GM23248 (cell line): Measurements from ENCODE around the gene NCMAP. TPM values are rescaled to one million over a fixed set of nuclear protein-coding genes. Genes with fewer than 3 reads are reported as not detected.

Experiments
- DNase-seq: peaks from one replicate; pipeline ENCODE4 v3.0.0-alpha.2; 2015
- H2AFZ ChIP-seq: fragments of 200-600 bp; sonication (generic); 2 replicates; pipeline ENCODE4 v1.6.1; 2016; ENCODE audit warnings: antibody characterized with exemption
- H3F3A ChIP-seq: fragments of 200-600 bp; sonication (generic); 2 replicates; pipeline ENCODE4 v1.6.1; 2016; ENCODE audit warnings: mild to moderate bottlenecking, antibody characterized with exemption, mixed run types; ENCODE audit not compliant: insufficient read depth
- H3K27ac ChIP-seq: fragments of 200-600 bp; sonication (generic); 2 replicates; pipeline ENCODE4 v1.5.1; 2016; ENCODE audit warnings: mild to moderate bottlenecking
- H3K27me3 ChIP-seq: fragments of 200-600 bp; sonication (generic); replicated peaks from 2 replicates; pipeline ENCODE4 v1.6.1; 2016; ENCODE audit warnings: mild to moderate bottlenecking; ENCODE audit not compliant: insufficient read depth
- H3K36me3 ChIP-seq: fragments of 200-600 bp; sonication (generic); 2 replicates; pipeline ENCODE4 v1.6.1; 2016; ENCODE audit warnings: low read depth, mild to moderate bottlenecking
- H3K4me1 ChIP-seq: fragments of 200-600 bp; sonication (generic); 2 replicates; pipeline ENCODE4 v1.6.1; 2016; ENCODE audit warnings: mild to moderate bottlenecking; ENCODE audit not compliant: insufficient read depth
- H3K4me2 ChIP-seq: fragments of 200-600 bp; sonication (generic); one replicate; pipeline ENCODE4 v1.6.1; 2016; ENCODE audit warnings: mild to moderate bottlenecking; ENCODE audit not compliant: unreplicated experiment
- H3K4me3 ChIP-seq: fragments of 200-600 bp; sonication (generic); 2 replicates; pipeline ENCODE4 v1.5.1; 2016; ENCODE audit warnings: mild to moderate bottlenecking
- H3K79me2 ChIP-seq: fragments of 200-600 bp; sonication (generic); 2 replicates; pipeline ENCODE4 v1.6.1; 2016; ENCODE audit warnings: mild to moderate bottlenecking; ENCODE audit not compliant: insufficient read depth
- H3K9ac ChIP-seq: fragments of 200-600 bp; sonication (generic); 2 replicates; pipeline ENCODE4 v1.6.1; 2016; ENCODE audit warnings: mild to moderate bottlenecking
- H3K9me2 ChIP-seq: fragments of 200-600 bp; sonication (generic); 2 replicates; pipeline ENCODE4 v1.6.1; 2016; ENCODE audit warnings: mixed run types, mild to moderate bottlenecking, moderate library complexity; ENCODE audit not compliant: insufficient read depth
- H3K9me3 ChIP-seq: fragments of 200-600 bp; sonication (generic); one replicate; pipeline ENCODE4 v1.6.1; 2017; ENCODE audit warnings: low read depth
- H4K20me1 ChIP-seq: fragments of 200-600 bp; sonication (generic); 2 replicates; pipeline ENCODE4 v1.6.0; 2016; ENCODE audit not compliant: insufficient read depth
- EZH2 ChIP-seq: fragments of 200-600 bp; sonication (generic); IDR thresholded peaks from 2 replicates; pipeline ENCODE4 v1.6.1; 2018; ENCODE audit warnings: antibody characterized with exemption, mild to moderate bottlenecking; ENCODE audit not compliant: insufficient read depth, poor library complexity, severe bottlenecking
- EZH2phosphoT487 ChIP-seq: fragments of 200-600 bp; sonication (generic); IDR thresholded peaks from 2 replicates; pipeline ENCODE4 v1.6.1; 2018; ENCODE audit warnings: antibody characterized with exemption, moderate library complexity, mild to moderate bottlenecking, low read depth; ENCODE audit not compliant: insufficient read depth
- WGBS, 2 experiments: methylation state at CpG; one replicate each; pipeline ENCODE4 v1.1.6; 2015 to 2017; ENCODE audit warnings: low lambda C conversion rate in 2 of 2, low coverage in 1 of 2; ENCODE audit errors: missing lambda C conversion rate in 2 of 2; 5-methylcytosine and 5-hydroxymethylcytosine counted together
- in situ Hi-C: fragments of 300-500 bp; cut with MboI; formaldehyde crosslinking; loops from 2 replicates; pipeline ENCODE4 v1.15.0; 2020
- polyA plus RNA-seq: library from polyadenylated mRNA; unstranded; fragments of >200 nt; fragmentation: Nextera tagmentation; extraction: Ambion mirVana; gene quantifications from 2 replicates; pipeline ENCODE4 v1.2.1, GENCODE V29; 2016
- total RNA-seq: library from RNA; depleted of rRNA; stranded (reverse); fragments of >200 nt; shearing (Covaris generic); gene quantifications from 2 replicates; pipeline ENCODE4 v1.2.3, GENCODE V29; 2014

Gene NCMAP
- total and polyA plus RNA-seq, 2 experiments from 2014 or later = not detected

GRCh38 chr1:24562625-24563024 is 6.7 kb downstream of the NCMAP start:
- no peak overlapping the region for H3K9ac ChIP-seq
- H4K20me1 ChIP-seq = no peaks in the 10 kb centered on the region
- H3K4me2 ChIP-seq = no peak overlapping the region
- DNase-seq = no peak
- H3K4me3 ChIP-seq = no peak overlapping the region
- in situ Hi-C loops = no loop called here
- no peak overlapping the region for H3K27ac ChIP-seq
- no peaks in the 10 kb centered on the region for H3K9me2 ChIP-seq
- H3K79me2 ChIP-seq = no peaks in the 10 kb centered on the region
- H3K4me1 ChIP-seq = no peaks in the 10 kb centered on the region
- no peak for TF ChIP-seq EZH2
- TF ChIP-seq EZH2phosphoT487 = no peak
- no peaks in the 10 kb centered on the region for H3K9me3 ChIP-seq
- H3K27me3 ChIP-seq = peaks cover 12% of the 10 kb centered on the region; the same call in 1 of the 2 replicates
- H3K36me3 ChIP-seq = no peaks in the 10 kb centered on the region
- no peak overlapping the region for H2AFZ ChIP-seq
- H3F3A ChIP-seq = no peaks in the 10 kb centered on the region

GRCh38 chr1:24564695-24565094 is 8.8 kb downstream of the NCMAP start:
- Histone ChIP-seq H3K9me2 (no peaks in the 10 kb centered on the region), H2AFZ (no peak overlapping the region), H3F3A (no peaks in the 10 kb centered on the region), H3K79me2 (no peaks in the 10 kb centered on the region), H3K36me3 (no peaks in the 10 kb centered on the region), H3K4me2 (no peak overlapping the region), H4K20me1 (no peaks in the 10 kb centered on the region), H3K27me3 (0 out of 2 replicates have a peak, but pooled peaks cover 7% of the 10 kb centered on the region), H3K9ac (no peak overlapping the region), H3K9me3 (no peaks in the 10 kb centered on the region), H3K27ac (no peak overlapping the region), H3K4me3 (no peak overlapping the region), H3K4me1 (no peaks in the 10 kb centered on the region)
- TF ChIP-seq EZH2 (no peak), EZH2phosphoT487 (no peak)
- DNase-seq = no peak
- 28 to 34% methylated on average over 2 of the region's 2 CpGs for WGBS, 2 experiments
- in situ Hi-C loops = no loop called here

- H3K79me2 ChIP-seq = no peaks in the 10 kb centered on the region
- 0 out of 2 replicates have a peak, but pooled peaks cover 7% of the 10 kb centered on the region for H3K27me3 ChIP-seq
- DNase-seq = no peak
Measured at GRCh38 chr1:24566236-24566867, 10.5 kb downstream of the NCMAP start.

GRCh38 chr1:24567792-24568388 is 12.0 kb downstream of the NCMAP start:
- Histone ChIP-seq H3K27ac (no peak overlapping the region), H2AFZ (no peak overlapping the region), H4K20me1 (no peaks in the 10 kb centered on the region), H3K79me2 (no peaks in the 10 kb centered on the region), H3K9me3 (no peaks in the 10 kb centered on the region), H3K4me2 (no peak overlapping the region), H3K27me3 (no peaks in the 10 kb centered on the region), H3K9ac (no peak overlapping the region), H3K4me3 (no peak overlapping the region), H3K36me3 (no peaks in the 10 kb centered on the region), H3K9me2 (no peaks in the 10 kb centered on the region), H3F3A (no peaks in the 10 kb centered on the region), H3K4me1 (no peaks in the 10 kb centered on the region)
- 78 to 84% methylated on average over 17 of the region's 17 CpGs for WGBS, 2 experiments
- no peak for TF ChIP-seq EZH2
- no peak for TF ChIP-seq EZH2phosphoT487
- in situ Hi-C loops = no loop called here
- DNase-seq = no peak

More at GRCh38 chr1:24566236-24566867, 10.5 kb downstream of the NCMAP start:
- Histone ChIP-seq H3K4me2 (no peak overlapping the region), H4K20me1 (no peaks in the 10 kb centered on the region), H3K9me2 (no peaks in the 10 kb centered on the region), H3F3A (no peaks in the 10 kb centered on the region), H3K9ac (no peak overlapping the region), H3K27ac (no peak overlapping the region), H2AFZ (no peak overlapping the region), H3K4me1 (no peaks in the 10 kb centered on the region), H3K4me3 (no peak overlapping the region), H3K9me3 (no peaks in the 10 kb centered on the region), H3K36me3 (no peaks in the 10 kb centered on the region)
- no peak for TF ChIP-seq EZH2
- no peak for TF ChIP-seq EZH2phosphoT487
- in situ Hi-C loops = no loop called here
- WGBS, 2 experiments = 86 to 89% methylated on average over 3 of the region's 3 CpGs
